Cardiac atrium fibroblast (primary cell): ENCODE measurements around the gene ZBTB1. TPM values are rescaled to one million over a fixed set of nuclear protein-coding genes. Genes with fewer than 3 reads are reported as not detected.

ENCODE experiments used
- total RNA-seq: library from RNA; depleted of rRNA; stranded (reverse); fragments of >200 nt; gene quantifications from 2 replicates; pipeline ENCODE4 v1.2.3, GENCODE V29; 2015

Gene ZBTB1
- total RNA-seq = 28.7 and 40.3 TPM in 2 replicates

DNA sequence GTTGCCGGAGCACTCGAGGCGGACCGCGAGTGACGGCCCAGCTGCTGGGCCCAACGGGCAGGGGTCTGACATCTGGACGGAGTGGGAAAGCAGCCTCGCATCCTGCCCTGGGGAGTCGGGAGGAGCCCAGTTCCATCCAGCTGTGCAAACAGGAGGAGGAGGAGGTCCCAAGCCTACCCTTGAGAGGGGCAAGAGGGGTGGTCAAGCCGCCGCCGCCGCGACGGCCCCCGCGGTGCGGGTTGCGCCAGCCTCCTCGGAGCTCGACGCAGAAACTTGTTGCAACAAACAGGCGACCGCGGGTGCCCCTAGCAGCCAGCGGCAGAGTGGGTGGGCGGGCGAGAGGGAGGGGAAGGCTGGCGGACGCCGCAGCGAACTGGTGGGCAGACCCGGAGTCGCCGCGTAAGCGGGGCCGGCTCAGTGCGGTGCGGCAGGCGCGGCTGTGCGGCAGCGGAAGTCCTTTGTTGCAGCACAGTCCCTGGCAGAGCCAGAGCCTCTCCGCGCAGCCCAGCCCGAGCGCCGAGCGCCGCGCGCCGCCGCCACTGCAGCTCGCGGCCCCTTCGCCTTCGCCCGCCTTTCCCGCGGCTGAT, at the start of gene ZBTB1:
Gene ZBTB1 (plus strand): TSS at position 461 of the 587 bp plus-strand sequence. CDS start 16,735 bp downstream, outside the sequence.

GRCh38 chr14:64465191-64465822, 39.3 kb upstream of the ZBTB1 start, which contains the start of gene AKAP5:
TSS of gene AKAP5 (plus strand) at chr14:64465499. CDS start at chr14:64468395, 2,896 bp downstream.

GRCh38 chr14:64503434-64504309, 898 bp upstream of the ZBTB1 start, which contains the start of gene ZBTB25:
TSS of gene ZBTB25 (minus strand) at chr14:64503838. CDS start at chr14:64490533, 13,305 bp downstream.

DNA sequence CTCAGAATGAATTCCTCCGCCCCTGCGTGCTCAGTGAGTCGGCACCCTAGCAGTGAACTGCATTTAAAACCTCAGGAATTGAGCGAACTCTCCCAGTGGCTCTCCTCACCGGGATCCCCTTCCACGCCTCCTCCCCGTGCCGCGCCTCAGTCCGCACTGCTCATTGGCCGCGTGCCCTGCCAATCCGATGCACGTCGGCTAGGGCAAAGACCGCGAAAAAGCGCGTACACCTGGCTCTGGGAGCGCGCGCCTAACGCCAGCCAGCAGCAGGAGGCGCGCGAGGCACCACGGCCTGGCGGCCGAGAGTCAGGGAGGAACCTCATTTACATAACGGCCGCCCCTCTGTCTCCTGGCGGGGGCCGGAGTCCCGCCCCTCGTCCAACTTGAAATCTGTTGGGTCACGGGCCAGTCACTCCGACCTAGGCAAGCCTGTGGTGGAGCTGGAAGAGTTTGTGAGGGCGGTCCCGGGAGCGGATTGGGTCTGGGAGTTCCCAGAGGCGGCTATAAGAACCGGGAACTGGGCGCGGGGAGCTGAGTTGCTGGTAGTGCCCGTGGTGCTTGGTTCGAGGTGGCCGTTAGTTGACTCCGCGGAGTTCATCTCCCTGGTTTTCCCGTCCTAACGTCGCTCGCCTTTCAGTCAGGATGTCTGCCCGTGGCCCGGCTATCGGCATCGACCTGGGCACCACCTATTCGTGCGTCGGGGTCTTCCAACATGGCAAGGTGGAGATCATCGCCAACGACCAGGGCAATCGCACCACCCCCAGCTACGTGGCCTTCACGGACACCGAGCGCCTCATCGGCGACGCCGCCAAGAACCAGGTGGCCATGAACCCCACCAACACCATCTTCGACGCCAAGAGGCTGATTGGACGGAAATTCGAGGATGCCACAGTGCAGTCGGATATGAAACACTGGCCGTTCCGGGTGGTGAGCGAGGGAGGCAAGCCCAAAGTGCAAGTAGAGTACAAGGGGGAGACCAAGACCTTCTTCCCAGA, 35.9 kb downstream of the ZBTB1 start, which contains the start of gene HSPA2:
Gene HSPA2 (plus strand): TSS at position 534 of the 995 bp plus-strand sequence. CDS start 109 bp downstream, at position 643.

DNA sequence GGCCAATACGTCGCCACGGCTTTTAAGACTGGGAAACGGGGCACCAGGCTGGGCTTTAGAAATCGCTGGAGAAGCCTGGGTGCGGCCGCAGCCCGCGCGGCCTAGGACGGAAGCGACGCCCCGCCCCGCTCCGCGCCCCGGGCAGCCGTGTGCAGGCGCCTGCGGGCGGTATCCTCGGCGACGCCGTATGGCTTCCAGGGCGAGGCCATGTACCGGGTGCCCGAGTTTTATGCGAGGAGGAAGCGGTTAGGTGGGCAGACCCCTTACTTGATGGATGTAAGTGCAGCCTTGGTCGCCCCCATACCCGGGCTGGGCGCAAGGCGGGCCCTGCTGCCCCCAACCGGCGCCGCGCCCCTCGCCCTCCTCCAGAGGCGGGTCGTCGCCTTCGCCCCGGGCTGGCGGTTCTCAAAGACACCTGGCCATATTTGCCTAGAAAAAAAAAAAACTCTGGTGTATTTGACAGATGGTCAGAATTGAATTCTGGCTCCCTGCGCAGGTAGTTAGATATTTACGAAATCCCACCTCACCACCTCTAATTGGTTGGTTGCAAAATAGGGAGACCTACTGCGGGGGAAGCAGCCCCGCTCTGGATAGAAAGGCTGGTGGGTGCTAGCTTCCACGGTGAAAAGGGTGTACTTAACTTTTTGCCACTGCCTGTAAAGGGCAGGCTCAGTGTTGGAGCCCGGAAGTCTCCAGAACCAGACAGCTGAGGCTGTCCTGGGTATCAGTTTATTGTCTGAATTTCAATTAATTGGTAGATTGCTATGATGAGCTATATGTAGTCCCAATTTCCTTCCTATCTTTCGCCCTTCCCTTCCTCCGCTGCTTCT, 45.4 kb downstream of the ZBTB1 start, which contains the start of gene PPP1R36:
Gene PPP1R36 (plus strand): TSS at position 171 of the 830 bp plus-strand sequence. CDS start 37 bp downstream, at position 208.

Other genes with a start within 250 kb of the ZBTB1 start
- gene ESR2, start 210.4 kb upstream of the ZBTB1 start, total RNA-seq = not detected in 2 replicates
- gene MTHFD1, start 116.4 kb upstream of the ZBTB1 start, total RNA-seq = 19.9 and 24.8 TPM in 2 replicates
- gene AKAP5, start 39.3 kb upstream of the ZBTB1 start, total RNA-seq = 0.32 and 0.36 TPM in 2 replicates
- 4.4 and 5.6 TPM in 2 replicates for gene ZBTB25, start 932 bp upstream of the ZBTB1 start, total RNA-seq
- gene HSPA2, start 36.0 kb downstream of the ZBTB1 start, total RNA-seq = 4.9 and 7.9 TPM in 2 replicates
- gene PPP1R36, start 45.2 kb downstream of the ZBTB1 start, total RNA-seq = 0.16 TPM in 1 of 2 replicates, not detected in the other
- gene PLEKHG3, start 199.7 kb downstream of the ZBTB1 start, total RNA-seq = 12.6 and 14.4 TPM in 2 replicates